Activated CD8-positive, alpha-beta memory T cell treated with anti-CD3 and anti-CD28 coated beads for 4 hours (primary cell): Measurements from ENCODE around the gene MSMP.

Experiments used
- DNase-seq, 2 donors: peaks; one replicate each; pipeline ENCODE4 v3.0.0-alpha.2; 2020; ENCODE audit warnings: low read depth in 2 of 2

MSMP gene

GRCh38 chr9:35743880-35744518 lies 10.1 kb downstream of the MSMP start:
- DNase-seq, result no peak

- DNase-seq, result no peak
These were observed 10.6 kb downstream of the MSMP start for GRCh38 chr9:35743452-35743851.

GRCh38 chr9:35741740-35742139 lies 12.3 kb downstream of the MSMP start:
- DNase-seq, result no peak

GRCh38 chr9:35740243-35740642 lies 13.8 kb downstream of the MSMP start:
- DNase-seq, result no peak

- no peak for DNase-seq
These were observed 15.2 kb downstream of the MSMP start for GRCh38 chr9:35738924-35739323.

GRCh38 chr9:35738186-35738585 lies 15.9 kb downstream of the MSMP start:
- DNase-seq, result no peak

GRCh38 chr9:35737143-35737542 lies 16.9 kb downstream of the MSMP start:
- no peak for DNase-seq

GRCh38 chr9:35736201-35736633 lies 17.9 kb downstream of the MSMP start:
- DNase-seq, result no peak

GRCh38 chr9:35734096-35734495 lies 20.0 kb downstream of the MSMP start:
- no peak for DNase-seq

GRCh38 chr9:35732800-35733541 lies 21.1 kb downstream of the MSMP start:
- DNase-seq, result no peak

- peak; percentile 92 for DNase-seq
These were observed 21.8 kb downstream of the MSMP start, which contains the start of the genes CREB3 and TLN1 for GRCh38 chr9:35732185-35732799. CREB3 (plus strand) TSS chr9:35732666; CDS start chr9:35732773, 107 bp downstream. TLN1 (minus strand) TSS chr9:35732195; CDS start chr9:35725694, 6,501 bp downstream.

- no peak for DNase-seq
These were observed 22.5 kb downstream of the MSMP start for GRCh38 chr9:35731415-35732184.

GRCh38 chr9:35730486-35730854 lies 23.6 kb downstream of the MSMP start:
- DNase-seq, result no peak

GRCh38 chr9:35729700-35730485 lies 24.2 kb downstream of the MSMP start:
- DNase-seq, result no peak

GRCh38 chr9:35729101-35729500 lies 25.0 kb downstream of the MSMP start:
- DNase-seq, result no peak

GRCh38 chr9:35728041-35728971 lies 25.8 kb downstream of the MSMP start:
- DNase-seq, result no peak

GRCh38 chr9:35727676-35728040 lies 26.4 kb downstream of the MSMP start:
- DNase-seq, result no peak

- no peak for DNase-seq
These were observed 27.1 kb downstream of the MSMP start for GRCh38 chr9:35726931-35727330.

GRCh38 chr9:35725362-35725761 lies 28.7 kb downstream of the MSMP start:
- no peak for DNase-seq

GRCh38 chr9:35723908-35724307 lies 30.2 kb downstream of the MSMP start:
- no peak for DNase-seq
